Measurements from ENCODE around the gene BBS9. TPM values are rescaled to one million over a fixed set of nuclear protein-coding genes. Genes with fewer than 3 reads are reported as not detected.

BBS9 gene
- total RNA-seq, 1 experiment from 2014 or later, result 26.4 TPM

- Histone ChIP-seq H3K14ac (ENCODE audit: insufficient read depth, low read length) (no peak overlapping the region), H2BK120ac (ENCODE audit: low read depth, low read length, poor library complexity, severe bottlenecking) (no peak overlapping the region), H3K56ac (ENCODE audit: insufficient read length, low read depth, low read length) (no peak overlapping the region), H3T11ph (ENCODE audit: low read length) (no peak overlapping the region), H3K9me3 (ENCODE audit: control insufficient read depth, low read depth, low read length) (no peaks in the 10 kb centered on the region), H2BK5ac (ENCODE audit: insufficient read length, low read length) (no peak overlapping the region), H4K91ac (ENCODE audit: insufficient read length, low read depth, low read length) (no peak overlapping the region), H3K79me1 (ENCODE audit: insufficient read depth, low read depth, low read length, poor library complexity, severe bottlenecking) (no peaks in the 10 kb centered on the region), H2BK20ac (ENCODE audit: low read depth, low read length, poor library complexity, severe bottlenecking) (no peak overlapping the region), H4K5ac (ENCODE audit: insufficient read length, low read depth, low read length) (no peak overlapping the region), H3K23me2 (ENCODE audit: insufficient read length, low read depth, low read length, poor library complexity, severe bottlenecking) (no peaks in the 10 kb centered on the region), H3K27ac (ENCODE audit: insufficient read length, low read depth, low read length) (no peak overlapping the region), H4K8ac (replicated peaks; ENCODE audit: insufficient read length, low read depth, low read length) (no peak overlapping the region), H2AK5ac (ENCODE audit: insufficient read length, low read length) (no peak overlapping the region), H3K4me1 (ENCODE audit: insufficient read depth, low read length) (no peaks in the 10 kb centered on the region), H3K79me2 (ENCODE audit: insufficient read depth, low read length) (no peaks in the 10 kb centered on the region), H3K4ac (ENCODE audit: low read depth, low read length) (no peak overlapping the region), H3K9ac (ENCODE audit: extremely low read depth, insufficient read length, low read length) (no peak overlapping the region), H4K20me1 (ENCODE audit: control insufficient read depth, insufficient read depth, insufficient read length) (no peaks in the 10 kb centered on the region), H2AFZ (ENCODE audit: low read length) (no peak overlapping the region), H3K18ac (ENCODE audit: insufficient read length, low read depth, low read length) (no peak overlapping the region), H2BK15ac (ENCODE audit: low read depth, low read length) (no peak overlapping the region), H3K23ac (ENCODE audit: insufficient read length, low read depth, low read length) (no peak overlapping the region), H2BK12ac (ENCODE audit: insufficient read length, low read depth, low read length) (no peak overlapping the region), H3K27me3 (ENCODE audit: insufficient read depth, low read length) (no peaks in the 10 kb centered on the region), H3K4me2 (ENCODE audit: insufficient read depth, insufficient read length, low read length) (no peak overlapping the region)
- peaks cover 12 to 20% (median 14%) of the 10 kb centered on the region in 3 experiments for H3K36me3 Mint-ChIP-seq (ENCODE audit: insufficient read depth in 1 of 3, low read depth in 3 of 3)
- peaks cover 13 to 17% of the 10 kb centered on the region in 2 experiments for H3K9me3 Mint-ChIP-seq
- H3K27me3 Mint-ChIP-seq (ENCODE audit: low read depth), result no peaks in the 10 kb centered on the region
- TF ChIP-seq CTCF (conservative IDR thresholded peaks at IDR 0.05), result no peak
- no peak overlapping the region for H3K4me3 Mint-ChIP-seq
- peaks cover 8% of the 10 kb centered on the region in 2 experiments for H3K4me1 Mint-ChIP-seq
- DNase-seq, result no peak
- H3K27ac Mint-ChIP-seq, result no peak overlapping the region
- no CpG with 5 or more reads among the region's 3 CpGs for WGBS (ENCODE audit: extremely low coverage, insufficient read length, low lambda C conversion rate)
These were observed 270.3 kb downstream of the BBS9 start for GRCh38 chr7:33399528-33400213.
